ENCODE results near the gene MVB12B. TPM values are rescaled to one million over a fixed set of nuclear protein-coding genes. Genes with fewer than 3 reads are reported as not detected.

MVB12B gene
- total RNA-seq, 1 experiment from 2014 or later: 10.9 TPM

DNA sequence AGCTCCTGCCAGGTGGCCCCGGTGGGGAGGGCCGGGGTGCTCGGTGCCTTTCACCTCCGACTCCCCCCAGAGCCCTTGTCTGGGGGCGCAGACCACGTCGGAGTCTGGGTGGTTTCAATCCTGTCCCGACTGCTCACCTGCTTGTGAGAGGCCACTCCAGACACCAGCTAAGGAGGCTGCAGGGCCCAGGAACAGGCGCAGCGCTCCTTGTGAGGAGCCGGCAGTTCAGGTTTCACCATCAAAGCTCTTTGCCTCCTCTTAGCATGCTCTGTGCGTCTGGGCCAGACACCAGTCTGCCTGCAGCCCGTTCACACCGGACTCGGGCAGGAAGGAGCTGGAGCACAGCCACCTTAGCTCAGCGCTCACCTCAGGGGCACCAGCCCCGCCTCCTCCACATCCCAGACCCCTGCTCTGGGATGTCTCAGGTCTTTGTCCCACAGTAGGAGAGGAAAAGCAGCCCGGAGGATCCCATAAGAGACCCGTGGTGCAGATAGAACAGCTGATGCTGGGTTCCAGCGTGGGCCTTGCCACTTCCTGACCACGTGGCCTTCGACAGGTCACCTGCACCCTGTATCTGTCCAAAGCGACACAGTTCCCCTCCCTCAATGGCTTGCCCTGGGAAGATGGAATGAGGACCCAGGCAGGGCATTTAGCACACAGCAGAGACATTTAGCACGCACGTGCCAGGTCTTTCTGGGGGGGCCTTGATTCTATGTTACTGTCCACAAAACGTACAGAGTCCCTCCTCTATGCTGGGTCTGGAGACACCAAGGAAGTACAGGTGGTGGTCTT is 180.9 kb downstream of the MVB12B start:
- Histone ChIP-seq H3K9ac (ENCODE audit: low read length) (no peak overlapping the region), H3K9me3 (ENCODE audit: control insufficient read depth in 1 of 2, insufficient read depth in 1 of 2, low read depth in 1 of 2, low read length in 2 of 2) (no peaks in the 10 kb centered on the region), H4K20me1 (ENCODE audit: insufficient read depth) (no peaks in the 10 kb centered on the region), H3K27me3 (ENCODE audit: insufficient read depth, low read length) (no peaks in the 10 kb centered on the region), H2AFZ (ENCODE audit: low read depth, low read length, poor library complexity, severe bottlenecking) (no peak overlapping the region), H3K79me2 (ENCODE audit: insufficient read depth, low read length) (no peaks in the 10 kb centered on the region), H3K4me2 (ENCODE audit: low read length) (no peak overlapping the region), H3K4me1 (ENCODE audit: control insufficient read depth in 1 of 2, insufficient read depth in 2 of 2, low read length in 2 of 2) (no peaks in the 10 kb centered on the region), H3K9me2 (ENCODE audit: insufficient read depth) (no peaks in the 10 kb centered on the region), H3K36me3 (ENCODE audit: control insufficient read depth in 1 of 2, insufficient read depth in 2 of 2, low read length in 2 of 2) (no peaks in the 10 kb centered on the region), H3K27ac (ENCODE audit: low read depth, low read length) (no peak overlapping the region), H3K4me3 (replicated peaks in 1 of 2; ENCODE audit: low read depth in 1 of 2, low read length in 2 of 2) (no peak overlapping the region)
- TF ChIP-seq RAD21 (IDR thresholded peaks at IDR 0.05; ENCODE audit: low read depth) (no peak), ZFX (IDR thresholded peaks at IDR 0.05) (no peak), EGR1 (IDR thresholded peaks at IDR 0.05; ENCODE audit: low read depth) (no peak), FOSL1 (IDR thresholded peaks at IDR 0.05; ENCODE audit: low read depth) (no peak), CEBPB (IDR thresholded peaks at IDR 0.05; ENCODE audit: low read depth) (no peak), POLR2A (IDR thresholded peaks at IDR 0.05; ENCODE audit: borderline replicate concordance, extremely low read depth, insufficient read depth, insufficient read length) (no peak), SRF (IDR thresholded peaks at IDR 0.05; ENCODE audit: low read depth) (no peak), JUND (IDR thresholded peaks at IDR 0.05) (no peak), SP1 (IDR thresholded peaks at IDR 0.05; ENCODE audit: low read depth) (no peak), TCF7L2 (IDR thresholded peaks at IDR 0.05; ENCODE audit: borderline replicate concordance, extremely low read depth, insufficient read depth, insufficient read length) (no peak), POLR2AphosphoS5 (IDR thresholded peaks at IDR 0.05; ENCODE audit: low read depth, low read length) (no peak), YY1 (IDR thresholded peaks at IDR 0.05; ENCODE audit: extremely low read depth, insufficient replicate concordance, low read depth, low read length) (no peak), SIN3A (IDR thresholded peaks at IDR 0.05; ENCODE audit: low read depth) (no peak), CBX3 (IDR thresholded peaks at IDR 0.05; ENCODE audit: low read depth) (no peak), EZH2phosphoT487 (IDR thresholded peaks at IDR 0.05; ENCODE audit: borderline replicate concordance) (no peak), ZNF274 (IDR thresholded peaks at IDR 0.05; ENCODE audit: low read depth, low read length) (no peak)
- TF ChIP-seq, protein P1, sequence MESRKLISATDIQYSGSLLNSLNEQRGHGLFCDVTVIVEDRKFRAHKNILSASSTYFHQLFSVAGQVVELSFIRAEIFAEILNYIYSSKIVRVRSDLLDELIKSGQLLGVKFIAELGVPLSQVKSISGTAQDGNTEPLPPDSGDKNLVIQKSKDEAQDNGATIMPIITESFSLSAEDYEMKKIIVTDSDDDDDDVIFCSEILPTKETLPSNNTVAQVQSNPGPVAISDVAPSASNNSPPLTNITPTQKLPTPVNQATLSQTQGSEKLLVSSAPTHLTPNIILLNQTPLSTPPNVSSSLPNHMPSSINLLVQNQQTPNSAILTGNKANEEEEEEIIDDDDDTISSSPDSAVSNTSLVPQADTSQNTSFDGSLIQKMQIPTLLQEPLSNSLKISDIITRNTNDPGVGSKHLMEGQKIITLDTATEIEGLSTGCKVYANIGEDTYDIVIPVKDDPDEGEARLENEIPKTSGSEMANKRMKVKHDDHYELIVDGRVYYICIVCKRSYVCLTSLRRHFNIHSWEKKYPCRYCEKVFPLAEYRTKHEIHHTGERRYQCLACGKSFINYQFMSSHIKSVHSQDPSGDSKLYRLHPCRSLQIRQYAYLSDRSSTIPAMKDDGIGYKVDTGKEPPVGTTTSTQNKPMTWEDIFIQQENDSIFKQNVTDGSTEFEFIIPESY (IDR thresholded peaks at IDR 0.05; ENCODE audit: extremely low read depth, insufficient replicate concordance, low read length): no peak
- TF ChIP-seq, protein P2, sequence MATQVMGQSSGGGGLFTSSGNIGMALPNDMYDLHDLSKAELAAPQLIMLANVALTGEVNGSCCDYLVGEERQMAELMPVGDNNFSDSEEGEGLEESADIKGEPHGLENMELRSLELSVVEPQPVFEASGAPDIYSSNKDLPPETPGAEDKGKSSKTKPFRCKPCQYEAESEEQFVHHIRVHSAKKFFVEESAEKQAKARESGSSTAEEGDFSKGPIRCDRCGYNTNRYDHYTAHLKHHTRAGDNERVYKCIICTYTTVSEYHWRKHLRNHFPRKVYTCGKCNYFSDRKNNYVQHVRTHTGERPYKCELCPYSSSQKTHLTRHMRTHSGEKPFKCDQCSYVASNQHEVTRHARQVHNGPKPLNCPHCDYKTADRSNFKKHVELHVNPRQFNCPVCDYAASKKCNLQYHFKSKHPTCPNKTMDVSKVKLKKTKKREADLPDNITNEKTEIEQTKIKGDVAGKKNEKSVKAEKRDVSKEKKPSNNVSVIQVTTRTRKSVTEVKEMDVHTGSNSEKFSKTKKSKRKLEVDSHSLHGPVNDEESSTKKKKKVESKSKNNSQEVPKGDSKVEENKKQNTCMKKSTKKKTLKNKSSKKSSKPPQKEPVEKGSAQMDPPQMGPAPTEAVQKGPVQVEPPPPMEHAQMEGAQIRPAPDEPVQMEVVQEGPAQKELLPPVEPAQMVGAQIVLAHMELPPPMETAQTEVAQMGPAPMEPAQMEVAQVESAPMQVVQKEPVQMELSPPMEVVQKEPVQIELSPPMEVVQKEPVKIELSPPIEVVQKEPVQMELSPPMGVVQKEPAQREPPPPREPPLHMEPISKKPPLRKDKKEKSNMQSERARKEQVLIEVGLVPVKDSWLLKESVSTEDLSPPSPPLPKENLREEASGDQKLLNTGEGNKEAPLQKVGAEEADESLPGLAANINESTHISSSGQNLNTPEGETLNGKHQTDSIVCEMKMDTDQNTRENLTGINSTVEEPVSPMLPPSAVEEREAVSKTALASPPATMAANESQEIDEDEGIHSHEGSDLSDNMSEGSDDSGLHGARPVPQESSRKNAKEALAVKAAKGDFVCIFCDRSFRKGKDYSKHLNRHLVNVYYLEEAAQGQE (IDR thresholded peaks at IDR 0.05; ENCODE audit: low read depth): no peak
- TF ChIP-seq, protein P3, sequence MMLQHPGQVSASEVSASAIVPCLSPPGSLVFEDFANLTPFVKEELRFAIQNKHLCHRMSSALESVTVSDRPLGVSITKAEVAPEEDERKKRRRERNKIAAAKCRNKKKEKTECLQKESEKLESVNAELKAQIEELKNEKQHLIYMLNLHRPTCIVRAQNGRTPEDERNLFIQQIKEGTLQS (IDR thresholded peaks at IDR 0.05): no peak
- no TSS peak for BruUV-seq (replicated peaks)
- RAD21 ChIA-PET (ENCODE audit: low non-redundant PET in 1 of 2, low total read pairs in 2 of 2, uncharacterized antibody in 2 of 2, unreplicated experiment in 2 of 2): interaction anchor here in 1 of 2 experiments (1.1 kb wide), 1 partner anchor 50 kb away, joined by 3 read pairs; no protein-coding TSS in a partner anchor
- intact Hi-C loops (cut with micrococcal nuclease): no loop called here
- DNase-seq (ENCODE audit: low read depth, low spot score): no peak
- no peak for ATAC-seq
- POLR2A ChIA-PET: no interaction called here
- CTCF ChIA-PET: interaction anchor here (1.0 to 2.5 kb wide), 2 partner anchors 9 to 50 kb away, joined by 3 to 8 read pairs; no protein-coding TSS in a partner anchor

All from HCT116 (cell line).